ENCODE measurements around the gene ARRB1. TPM values are rescaled to one million over a fixed set of nuclear protein-coding genes. Genes with fewer than 3 reads are reported as not detected.

ARRB1 gene
- total and polyA plus RNA-seq, 9 of the 15 experiments (the other 6 are each of a cell fraction or from before 2014, with no cell fraction given) = 6.6 to 45.4 (median 28.5) TPM

- peak; percentile 96 for TF ChIP-seq ZBTB40 (IDR thresholded peaks at IDR 0.05)
- TF ChIP-seq ZBTB40 (CRISPR knock-in tag; IDR thresholded peaks at IDR 0.05) = no peak
- TF ChIP-seq BACH1 (tag; IDR thresholded peaks at IDR 0.05) = no peak
- TF ChIP-seq MAFF (IDR thresholded peaks at IDR 0.05; ENCODE audit: low read length) = no peak
- no peak for TF ChIP-seq ZNF512 (tag; IDR thresholded peaks at IDR 0.05)
- TF ChIP-seq, protein P1, sequence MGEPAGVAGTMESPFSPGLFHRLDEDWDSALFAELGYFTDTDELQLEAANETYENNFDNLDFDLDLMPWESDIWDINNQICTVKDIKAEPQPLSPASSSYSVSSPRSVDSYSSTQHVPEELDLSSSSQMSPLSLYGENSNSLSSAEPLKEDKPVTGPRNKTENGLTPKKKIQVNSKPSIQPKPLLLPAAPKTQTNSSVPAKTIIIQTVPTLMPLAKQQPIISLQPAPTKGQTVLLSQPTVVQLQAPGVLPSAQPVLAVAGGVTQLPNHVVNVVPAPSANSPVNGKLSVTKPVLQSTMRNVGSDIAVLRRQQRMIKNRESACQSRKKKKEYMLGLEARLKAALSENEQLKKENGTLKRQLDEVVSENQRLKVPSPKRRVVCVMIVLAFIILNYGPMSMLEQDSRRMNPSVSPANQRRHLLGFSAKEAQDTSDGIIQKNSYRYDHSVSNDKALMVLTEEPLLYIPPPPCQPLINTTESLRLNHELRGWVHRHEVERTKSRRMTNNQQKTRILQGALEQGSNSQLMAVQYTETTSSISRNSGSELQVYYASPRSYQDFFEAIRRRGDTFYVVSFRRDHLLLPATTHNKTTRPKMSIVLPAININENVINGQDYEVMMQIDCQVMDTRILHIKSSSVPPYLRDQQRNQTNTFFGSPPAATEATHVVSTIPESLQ (CRISPR knock-in tag; IDR thresholded peaks at IDR 0.05) = peak; percentile 95
- TF ChIP-seq, protein P2, sequence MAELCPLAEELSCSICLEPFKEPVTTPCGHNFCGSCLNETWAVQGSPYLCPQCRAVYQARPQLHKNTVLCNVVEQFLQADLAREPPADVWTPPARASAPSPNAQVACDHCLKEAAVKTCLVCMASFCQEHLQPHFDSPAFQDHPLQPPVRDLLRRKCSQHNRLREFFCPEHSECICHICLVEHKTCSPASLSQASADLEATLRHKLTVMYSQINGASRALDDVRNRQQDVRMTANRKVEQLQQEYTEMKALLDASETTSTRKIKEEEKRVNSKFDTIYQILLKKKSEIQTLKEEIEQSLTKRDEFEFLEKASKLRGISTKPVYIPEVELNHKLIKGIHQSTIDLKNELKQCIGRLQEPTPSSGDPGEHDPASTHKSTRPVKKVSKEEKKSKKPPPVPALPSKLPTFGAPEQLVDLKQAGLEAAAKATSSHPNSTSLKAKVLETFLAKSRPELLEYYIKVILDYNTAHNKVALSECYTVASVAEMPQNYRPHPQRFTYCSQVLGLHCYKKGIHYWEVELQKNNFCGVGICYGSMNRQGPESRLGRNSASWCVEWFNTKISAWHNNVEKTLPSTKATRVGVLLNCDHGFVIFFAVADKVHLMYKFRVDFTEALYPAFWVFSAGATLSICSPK (IDR thresholded peaks at IDR 0.05; ENCODE audit: borderline replicate concordance) = no peak
- no peak for TF ChIP-seq NELFE (IDR thresholded peaks at IDR 0.05; ENCODE audit: insufficient read depth, insufficient read length)
- peak; percentile 92 for TF ChIP-seq NKRF (IDR thresholded peaks at IDR 0.05; ENCODE audit: borderline replicate concordance)
- peak; percentile 67 for TF ChIP-seq CTBP1 (IDR thresholded peaks at IDR 0.05; ENCODE audit: borderline replicate concordance)
Observed at GRCh38 chr11:75399344-75400145, 48.1 kb upstream of the ARRB1 start, which contains the start of gene RPS3 (continued).
